Loucy (cell line): ENCODE measurements around the gene CAMK2G.

Source experiments
- H2AFZ ChIP-seq: fragments of 200-600 bp; sonication (generic); 2 replicates; pipeline ENCODE4 v1.6.0; 2016; ENCODE audit warnings: antibody characterized with exemption, mild to moderate bottlenecking, low read length, moderate library complexity
- H3F3A ChIP-seq: fragments of 200-600 bp; 2 replicates; pipeline ENCODE4 v1.6.0; 2016; ENCODE audit warnings: antibody characterized with exemption, low read depth, mild to moderate bottlenecking
- H3K27me3 ChIP-seq: fragments of 200-600 bp; sonication (generic); 2 replicates; pipeline ENCODE4 v1.6.1; 2014; ENCODE audit warnings: low read length, mild to moderate bottlenecking; ENCODE audit not compliant: insufficient read depth, poor library complexity, severe bottlenecking
- H3K36me3 ChIP-seq: fragments of 200-600 bp; sonication (generic); 2 replicates; pipeline ENCODE4 v1.6.1; 2016; ENCODE audit warnings: low read length; ENCODE audit not compliant: insufficient read depth
- H3K4me1 ChIP-seq: fragments of 200-600 bp; sonication (generic); 2 replicates; pipeline ENCODE4 v1.5.1; 2014; ENCODE audit warnings: low read length, mild to moderate bottlenecking; ENCODE audit not compliant: insufficient read depth, poor library complexity, severe bottlenecking
- H3K4me2 ChIP-seq: fragments of 200-600 bp; sonication (generic); 2 replicates; pipeline ENCODE4 v1.6.0; 2014; ENCODE audit warnings: antibody characterized with exemption, low read length, low read depth, mild to moderate bottlenecking; ENCODE audit not compliant: poor library complexity, severe bottlenecking
- H3K4me3 ChIP-seq: fragments of 200-600 bp; sonication (generic); 2 replicates; pipeline ENCODE4 v1.5.1; 2014; ENCODE audit warnings: low read length, mild to moderate bottlenecking, mixed read lengths; ENCODE audit not compliant: poor library complexity, severe bottlenecking
- H3K79me2 ChIP-seq: fragments of 200-600 bp; sonication (generic); 2 replicates; pipeline ENCODE4 v1.6.1; 2014; ENCODE audit warnings: low read length; ENCODE audit not compliant: insufficient read depth
- H3K9ac ChIP-seq: fragments of 200-600 bp; sonication (generic); 2 replicates; pipeline ENCODE4 v1.6.0; 2014; ENCODE audit warnings: mild to moderate bottlenecking, low read depth, low read length, moderate library complexity; ENCODE audit not compliant: poor library complexity, severe bottlenecking
- H3K9me2 ChIP-seq: fragments of 200-600 bp; sonication (generic); replicated peaks from 2 replicates; pipeline ENCODE4 v1.6.1; 2016; ENCODE audit warnings: low read depth, low read length, mixed read lengths
- H3K9me3 ChIP-seq: fragments of 200-600 bp; sonication (generic); 2 replicates; pipeline ENCODE4 v1.6.1; 2014; ENCODE audit warnings: mild to moderate bottlenecking, antibody characterized with exemption, low read length, low read depth; ENCODE audit not compliant: insufficient read depth
- H4K20me1 ChIP-seq: fragments of 200-600 bp; sonication (generic); 2 replicates; pipeline ENCODE4 v1.6.0; 2014; ENCODE audit warnings: antibody characterized with exemption, low read length, mild to moderate bottlenecking; ENCODE audit not compliant: insufficient read depth, poor library complexity, severe bottlenecking
- CTCF ChIP-seq: fragments of 200-600 bp; sonication (generic); conservative IDR thresholded peaks from 2 replicates; pipeline ENCODE4 v1.5.1; 2014; ENCODE audit warnings: mild to moderate bottlenecking, antibody characterized with exemption, low read length
- EZH2phosphoT487 ChIP-seq: fragments of 200-600 bp; IDR thresholded peaks from 2 replicates; pipeline ENCODE4 v1.6.1; 2018; ENCODE audit warnings: antibody characterized with exemption, mild to moderate bottlenecking, moderate library complexity, borderline replicate concordance

The CAMK2G gene

GRCh38 chr10:73866621-73867020, 7.7 kb downstream of the CAMK2G start:
- Histone ChIP-seq H3F3A (peaks cover 10% of the 10 kb centered on the region), H3K9ac (peak overlapping the region; percentile 81), H3K4me3 (peak overlapping the region; percentile 72), H3K9me2 (no peaks in the 10 kb centered on the region), H3K4me1 (peaks cover 94% of the 10 kb centered on the region), H3K27me3 (no peaks in the 10 kb centered on the region), H4K20me1 (peaks cover 6% of the 10 kb centered on the region), H3K79me2 (peaks cover 94% of the 10 kb centered on the region), H3K4me2 (peak overlapping the region; percentile 96), H3K36me3 (peaks cover 20% of the 10 kb centered on the region; the same call in 1 of the 2 replicates), H2AFZ (no peak overlapping the region), H3K9me3 (no peaks in the 10 kb centered on the region)
- TF ChIP-seq CTCF (no peak), EZH2phosphoT487 (no peak)

- Histone ChIP-seq H3K9me3 (no peaks in the 10 kb centered on the region), H3K9me2 (no peaks in the 10 kb centered on the region), H3K79me2 (peaks cover 93% of the 10 kb centered on the region), H3K4me1 (peaks cover 86% of the 10 kb centered on the region), H2AFZ (no peak overlapping the region), H3F3A (peaks cover 10% of the 10 kb centered on the region), H3K36me3 (peaks cover 21% of the 10 kb centered on the region; the same call in 1 of the 2 replicates), H4K20me1 (no peaks in the 10 kb centered on the region), H3K9ac (peak overlapping the region; percentile 81), H3K4me2 (peak overlapping the region; percentile 96), H3K4me3 (peak overlapping the region; percentile 72), H3K27me3 (no peaks in the 10 kb centered on the region)
- no peak for TF ChIP-seq CTCF
- TF ChIP-seq EZH2phosphoT487, result no peak
These were observed 8.6 kb downstream of the CAMK2G start for GRCh38 chr10:73865459-73866442.

- Histone ChIP-seq H3K4me2 (peak overlapping the region; percentile 96), H3K4me1 (peaks cover 79% of the 10 kb centered on the region), H3K27me3 (no peaks in the 10 kb centered on the region), H3K36me3 (peaks cover 28% of the 10 kb centered on the region; the same call in 1 of the 2 replicates), H3K9ac (peak overlapping the region; percentile 81), H3K79me2 (peaks cover 93% of the 10 kb centered on the region), H3K4me3 (peak overlapping the region; percentile 72), H3K9me2 (no peaks in the 10 kb centered on the region), H3F3A (peaks cover 10% of the 10 kb centered on the region), H2AFZ (no peak overlapping the region), H4K20me1 (no peaks in the 10 kb centered on the region), H3K9me3 (no peaks in the 10 kb centered on the region)
- TF ChIP-seq CTCF (no peak), EZH2phosphoT487 (no peak)
These were observed 9.3 kb downstream of the CAMK2G start for GRCh38 chr10:73865107-73865458.
